LNCAP (cell line): Measurements from ENCODE around the gene CDCA7.

Experiments
- TF ChIP-seq, protein P1 (sequence below): fragments of 450-650 bp; IDR thresholded peaks from 2 replicates; pipeline ENCODE4 v1.5.1; 2017; ENCODE audit warnings: mild to moderate bottlenecking

The CDCA7 gene

DNA sequence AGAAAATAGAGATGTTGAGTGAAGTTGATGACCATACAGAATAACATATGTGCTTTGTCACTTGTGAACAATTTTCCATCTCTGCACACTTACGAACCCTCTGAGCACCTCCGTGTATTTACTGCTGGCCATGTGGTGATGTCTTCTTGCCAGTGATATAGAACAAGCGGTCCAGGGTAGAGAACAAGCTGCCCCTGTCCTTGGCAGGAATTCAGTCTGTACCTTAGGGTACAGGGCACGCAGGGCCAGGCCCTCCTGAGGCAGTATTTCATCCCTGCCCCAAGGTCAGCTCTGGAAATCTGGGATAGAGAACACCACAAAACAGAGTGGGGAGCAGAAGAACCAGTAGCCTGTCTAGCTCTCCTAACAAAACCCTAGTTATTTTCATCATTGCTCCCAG, 44.6 kb downstream of the CDCA7 start:
- TF ChIP-seq, protein P1, sequence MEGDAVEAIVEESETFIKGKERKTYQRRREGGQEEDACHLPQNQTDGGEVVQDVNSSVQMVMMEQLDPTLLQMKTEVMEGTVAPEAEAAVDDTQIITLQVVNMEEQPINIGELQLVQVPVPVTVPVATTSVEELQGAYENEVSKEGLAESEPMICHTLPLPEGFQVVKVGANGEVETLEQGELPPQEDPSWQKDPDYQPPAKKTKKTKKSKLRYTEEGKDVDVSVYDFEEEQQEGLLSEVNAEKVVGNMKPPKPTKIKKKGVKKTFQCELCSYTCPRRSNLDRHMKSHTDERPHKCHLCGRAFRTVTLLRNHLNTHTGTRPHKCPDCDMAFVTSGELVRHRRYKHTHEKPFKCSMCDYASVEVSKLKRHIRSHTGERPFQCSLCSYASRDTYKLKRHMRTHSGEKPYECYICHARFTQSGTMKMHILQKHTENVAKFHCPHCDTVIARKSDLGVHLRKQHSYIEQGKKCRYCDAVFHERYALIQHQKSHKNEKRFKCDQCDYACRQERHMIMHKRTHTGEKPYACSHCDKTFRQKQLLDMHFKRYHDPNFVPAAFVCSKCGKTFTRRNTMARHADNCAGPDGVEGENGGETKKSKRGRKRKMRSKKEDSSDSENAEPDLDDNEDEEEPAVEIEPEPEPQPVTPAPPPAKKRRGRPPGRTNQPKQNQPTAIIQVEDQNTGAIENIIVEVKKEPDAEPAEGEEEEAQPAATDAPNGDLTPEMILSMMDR: no peak

DNA sequence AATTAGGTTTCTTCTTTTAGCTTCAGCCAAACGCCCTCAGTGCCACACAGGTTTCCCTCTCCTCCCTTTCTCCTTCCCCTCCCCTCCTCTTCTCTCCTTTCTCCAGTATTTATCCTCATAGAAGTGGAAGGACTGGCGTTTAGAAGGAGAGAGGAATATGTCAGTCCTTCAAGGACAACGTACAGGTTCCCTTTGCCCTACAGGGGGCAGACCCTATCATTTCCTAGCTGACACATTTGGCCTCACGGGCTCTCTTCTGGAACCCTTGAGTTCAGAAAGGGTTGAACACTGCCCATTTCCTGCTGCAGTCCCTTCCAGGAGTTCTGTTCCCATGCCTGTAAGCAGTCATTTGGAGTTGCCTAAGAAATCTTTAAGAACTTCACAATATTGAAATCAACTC, 46.1 kb downstream of the CDCA7 start:
- TF ChIP-seq, protein P1: peak; percentile 28; the same call in 1 of the 2 replicates

DNA sequence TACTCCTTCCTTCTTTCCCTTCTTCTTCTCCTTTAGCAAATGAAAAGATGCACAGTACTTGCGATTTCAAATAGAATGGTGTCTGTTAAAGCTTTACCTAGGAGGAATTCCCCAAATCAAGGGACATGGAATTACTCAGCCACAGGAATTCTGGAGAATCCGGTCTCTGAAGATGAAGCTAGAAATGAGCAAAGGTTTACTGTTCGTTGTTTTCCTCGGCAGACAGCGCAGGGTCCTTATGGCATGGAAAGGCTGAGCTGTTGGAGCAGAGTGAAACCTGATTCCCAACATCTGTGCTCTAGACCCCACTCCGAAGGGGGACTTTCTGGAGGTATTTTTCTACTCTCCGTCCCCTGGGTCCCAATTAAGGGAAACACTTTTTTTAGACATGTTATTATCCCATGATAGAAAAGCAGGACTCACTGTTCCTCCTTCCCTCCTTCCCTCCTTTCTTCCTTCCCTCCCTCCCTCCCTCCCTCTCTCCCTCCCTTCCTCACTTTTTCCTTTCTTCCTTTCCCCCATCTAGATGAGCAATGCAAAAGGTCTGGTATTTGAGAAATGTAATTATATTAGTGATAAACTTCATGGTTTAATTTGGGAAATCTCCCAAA, 47.1 kb downstream of the CDCA7 start:
- TF ChIP-seq, protein P1: no peak

DNA sequence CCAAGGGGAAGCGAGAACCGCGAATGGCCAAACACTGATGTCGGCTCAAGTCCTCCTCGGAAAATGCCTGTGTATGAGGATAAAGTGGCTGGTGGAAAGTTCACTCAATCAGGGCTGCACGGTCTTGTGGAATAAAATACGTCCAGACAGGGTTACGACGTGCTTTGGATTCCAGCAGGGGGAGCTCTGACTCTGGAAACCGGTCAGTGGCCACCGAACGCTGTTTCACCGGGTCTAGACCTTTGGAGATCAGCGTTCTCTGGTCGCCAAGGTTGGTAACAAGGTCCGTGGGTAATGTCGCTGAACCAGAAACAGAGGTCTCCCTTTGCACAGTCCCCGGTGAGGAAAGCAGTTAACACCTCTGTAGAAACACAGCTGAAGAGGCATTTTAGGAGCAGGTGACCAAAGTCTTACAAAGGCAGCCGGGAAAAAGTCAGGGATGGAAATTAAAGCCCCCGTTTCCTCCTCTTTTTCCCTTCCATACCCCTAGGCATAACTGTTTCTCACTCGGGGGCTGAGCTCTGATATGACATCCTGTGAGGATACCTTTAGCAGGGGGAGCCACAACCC, 47.8 kb downstream of the CDCA7 start:
- TF ChIP-seq, protein P1: peak; percentile 68

DNA sequence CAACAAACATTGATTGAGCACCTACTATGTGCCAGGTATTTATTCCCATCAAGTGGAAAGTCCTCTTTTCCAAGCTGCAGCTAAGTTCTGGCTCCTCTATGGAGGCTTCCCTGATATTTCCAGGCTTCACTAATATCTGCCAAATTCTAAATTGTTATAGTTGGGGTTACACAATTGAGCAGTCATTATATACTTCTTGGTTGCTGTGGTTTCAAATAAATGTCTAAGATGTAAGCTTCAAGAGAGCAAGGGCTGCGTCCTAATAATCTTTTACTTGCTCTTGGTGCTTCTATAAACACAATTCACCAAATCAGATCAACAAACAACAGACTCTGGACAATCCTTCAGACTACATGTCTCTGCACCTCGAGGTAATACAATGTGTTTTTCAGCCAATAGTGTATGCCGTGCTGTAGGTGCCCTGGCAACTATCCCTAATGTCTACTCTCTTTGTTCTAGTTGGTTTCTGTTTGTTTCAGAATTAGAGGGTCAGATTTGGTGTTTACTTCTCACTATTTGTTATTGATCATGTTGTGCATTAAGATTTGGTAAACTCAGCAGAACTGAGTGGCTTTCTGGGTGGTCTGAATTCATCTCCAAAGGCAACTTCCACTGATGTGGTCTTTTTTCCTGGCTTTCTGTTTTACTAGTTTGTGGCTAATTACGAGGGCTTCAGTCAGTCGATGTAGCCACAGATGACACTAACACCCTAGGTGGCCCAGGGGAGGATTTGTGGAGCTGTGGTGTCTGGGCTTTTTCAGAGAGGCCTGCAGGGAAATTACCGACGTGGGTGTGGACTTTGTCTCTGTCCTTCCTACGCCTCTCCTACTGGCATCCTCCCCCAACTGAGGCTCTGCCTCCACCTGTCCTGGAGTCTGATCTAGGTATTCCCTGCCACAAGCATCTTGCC, 50.4 kb downstream of the CDCA7 start:
- TF ChIP-seq, protein P1: no peak

DNA sequence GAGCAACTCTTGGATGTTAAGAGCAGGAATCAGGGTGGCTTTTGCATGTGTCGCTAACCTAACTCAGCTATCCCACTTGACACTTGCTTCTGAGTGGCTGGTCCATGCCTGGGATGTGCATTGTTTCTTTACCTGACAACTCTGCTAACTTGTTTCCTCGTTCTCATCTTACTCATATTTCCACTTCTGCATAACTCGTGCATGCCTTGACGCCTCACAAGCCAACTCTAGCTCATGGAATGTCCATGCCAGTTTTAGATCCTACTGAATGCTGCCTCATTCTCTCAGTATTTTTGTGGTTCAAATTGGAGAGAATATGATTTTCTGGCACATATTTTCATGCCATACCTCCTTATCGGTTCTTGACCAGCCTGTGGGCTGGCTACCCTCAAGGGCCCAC, 52.5 kb downstream of the CDCA7 start:
- TF ChIP-seq, protein P1: no peak

DNA sequence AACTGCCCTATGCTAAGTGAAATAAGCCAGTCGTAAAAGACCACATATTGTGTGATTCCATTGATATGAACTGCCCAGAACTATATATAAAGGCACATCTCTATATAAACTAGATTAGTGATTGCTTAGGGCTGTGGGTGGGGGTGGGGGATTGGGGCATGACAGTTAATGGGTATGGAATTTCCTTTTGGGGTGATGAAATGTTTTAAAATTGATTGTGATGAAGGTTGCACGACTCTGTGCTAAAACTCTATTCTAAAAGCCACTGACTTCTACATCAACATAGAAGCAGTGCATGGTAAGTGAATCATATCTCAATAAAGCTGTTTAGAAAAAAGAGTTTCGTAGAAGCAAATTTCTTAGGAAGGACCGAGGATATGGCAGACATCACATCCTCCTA, 53.0 kb downstream of the CDCA7 start:
- TF ChIP-seq, protein P1: no peak
